OCI-M2 (cell line): ENCODE measurements around the gene DGKE.

ENCODE experiments used
- DNase-seq: peaks from one replicate; lab custom pipeline; 2025; ENCODE audit not compliant: unreplicated experiment; lab: John Stamatoyannopoulos, UW

The DGKE gene

DNA sequence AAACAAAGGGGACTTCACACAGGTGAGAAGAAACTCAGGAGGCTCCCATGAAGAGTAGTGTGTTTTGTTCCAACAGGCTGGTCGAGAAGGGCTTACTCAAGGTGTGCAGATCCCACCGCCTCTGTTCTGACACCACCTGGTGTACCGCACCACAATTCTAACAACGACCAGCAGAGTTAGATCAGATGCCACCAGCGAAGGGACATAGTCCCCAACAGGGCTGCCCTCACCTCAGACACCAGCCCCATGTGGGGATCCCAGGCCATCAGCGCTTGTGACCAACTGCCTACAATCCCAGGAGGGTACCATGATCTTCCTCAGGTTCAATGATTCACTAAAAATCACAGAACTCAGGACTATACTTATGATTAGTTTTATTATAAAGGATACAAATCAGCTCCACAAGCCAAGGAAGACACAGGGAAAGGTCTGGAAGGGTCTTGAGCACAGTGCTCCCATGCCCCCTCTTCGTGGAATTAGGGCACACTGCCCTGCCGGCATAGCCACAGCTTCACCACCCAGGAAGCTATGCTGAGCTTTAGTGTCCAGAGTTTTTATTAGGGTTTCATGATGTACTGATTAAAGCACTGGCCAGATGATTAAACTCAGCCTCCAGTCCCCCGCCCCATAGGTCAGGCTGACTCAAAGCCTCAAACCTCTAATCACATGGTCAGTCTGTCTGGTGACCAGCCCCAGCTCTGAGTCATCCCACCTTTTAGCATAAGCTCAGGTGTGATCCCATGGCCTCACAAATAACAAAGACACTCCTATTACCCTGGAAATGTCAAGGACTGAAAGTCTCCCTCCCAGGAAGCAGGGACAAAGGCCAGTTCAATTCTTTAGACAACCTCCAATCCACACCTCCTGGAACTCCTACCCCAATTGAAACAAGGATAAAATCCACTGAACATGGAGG, 53.9 kb downstream of the DGKE start:
- DNase-seq = no peak

DNA sequence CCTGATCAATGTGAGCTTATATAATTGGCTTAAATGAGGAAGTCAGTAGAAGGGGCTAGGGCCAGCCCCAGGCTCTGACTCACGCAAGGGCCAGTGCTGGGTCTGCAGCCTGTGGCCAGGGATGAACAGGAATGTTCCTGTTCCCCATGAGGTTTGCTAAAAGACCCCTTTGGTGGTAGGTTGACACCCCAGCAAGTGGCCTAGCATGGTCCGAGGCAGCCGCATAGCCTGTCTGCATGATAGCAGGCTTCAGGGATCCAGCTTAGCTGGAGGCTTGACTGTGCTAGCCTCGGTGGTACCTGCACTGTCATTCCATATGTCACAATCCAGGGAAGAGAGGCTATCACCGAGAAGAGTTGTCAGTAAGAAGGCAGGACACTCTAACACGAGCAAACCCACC, 56.4 kb downstream of the DGKE start:
- no peak for DNase-seq

DNA sequence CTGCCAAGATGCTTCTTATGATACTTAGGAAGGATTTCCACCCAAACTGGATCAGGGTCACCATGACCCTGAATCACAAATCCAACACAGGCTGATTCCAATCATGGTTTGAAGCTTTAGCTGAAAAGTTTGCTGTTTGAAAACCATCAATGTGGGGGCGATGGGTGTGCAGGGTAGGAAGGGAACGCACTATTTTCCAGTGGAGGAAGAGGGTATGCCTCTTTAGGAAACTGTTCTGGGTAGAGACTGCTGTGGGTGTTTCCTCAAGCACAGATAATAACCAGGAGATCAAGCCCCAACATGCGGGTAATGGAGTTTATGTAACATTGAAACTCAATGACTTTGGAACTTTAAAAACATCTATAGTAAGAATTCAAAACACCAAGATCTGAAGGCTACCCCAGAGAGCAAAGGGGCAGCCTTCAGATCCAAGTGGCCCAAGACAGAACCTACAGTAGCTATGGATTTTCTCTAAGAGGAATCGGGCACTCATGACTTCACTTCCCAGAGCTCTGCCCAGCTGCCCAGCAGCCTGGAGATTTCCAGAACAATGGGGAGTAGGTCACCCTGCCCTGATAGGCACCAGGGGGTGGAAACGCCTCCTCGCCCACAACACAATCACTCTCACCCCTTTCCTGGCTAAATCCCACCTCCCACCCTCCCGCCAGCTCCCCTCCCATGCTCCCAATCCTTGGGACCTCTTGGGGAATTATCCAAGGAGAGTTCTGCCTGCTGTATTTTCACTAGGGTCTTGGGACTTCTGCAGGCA, 57.1 kb downstream of the DGKE start:
- no peak for DNase-seq

DNA sequence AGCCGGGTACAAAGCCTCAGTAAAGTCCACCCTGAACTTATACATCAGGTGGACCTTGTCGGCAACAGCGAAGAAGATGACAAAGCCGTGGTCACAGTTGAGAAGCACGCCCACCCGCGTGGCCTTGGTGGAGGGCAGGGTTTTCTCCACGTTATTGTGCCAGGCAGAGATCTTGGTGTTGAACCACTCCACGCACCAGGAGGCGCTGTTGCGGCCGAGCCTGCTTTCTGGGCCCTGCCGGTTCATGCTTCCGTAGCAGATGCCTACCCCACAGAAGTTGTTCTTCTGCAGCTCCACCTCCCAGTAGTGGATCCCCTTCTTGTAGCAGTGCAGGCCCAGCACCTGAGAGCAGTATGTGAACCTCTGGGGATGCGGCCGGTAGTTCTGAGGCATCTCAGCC, 57.8 kb downstream of the DGKE start:
- no peak for DNase-seq

DNA sequence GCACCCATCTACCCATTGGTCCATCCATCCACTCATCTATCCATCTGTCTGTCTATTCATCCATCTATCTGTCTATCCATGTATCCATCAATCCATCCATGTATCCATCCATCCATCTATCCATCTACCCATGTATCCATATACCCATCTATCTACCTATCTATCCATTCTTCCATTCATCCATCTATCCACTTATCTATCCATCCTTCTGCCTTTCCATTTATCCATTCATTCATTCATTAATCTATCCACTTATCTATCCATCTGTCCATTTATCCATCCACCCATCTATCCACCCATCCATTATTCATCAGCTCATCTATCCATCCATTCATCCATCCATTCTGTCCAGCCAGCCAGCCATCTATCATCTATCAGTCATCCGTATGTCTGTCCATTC, 58.4 kb downstream of the DGKE start:
- no peak for DNase-seq

DNA sequence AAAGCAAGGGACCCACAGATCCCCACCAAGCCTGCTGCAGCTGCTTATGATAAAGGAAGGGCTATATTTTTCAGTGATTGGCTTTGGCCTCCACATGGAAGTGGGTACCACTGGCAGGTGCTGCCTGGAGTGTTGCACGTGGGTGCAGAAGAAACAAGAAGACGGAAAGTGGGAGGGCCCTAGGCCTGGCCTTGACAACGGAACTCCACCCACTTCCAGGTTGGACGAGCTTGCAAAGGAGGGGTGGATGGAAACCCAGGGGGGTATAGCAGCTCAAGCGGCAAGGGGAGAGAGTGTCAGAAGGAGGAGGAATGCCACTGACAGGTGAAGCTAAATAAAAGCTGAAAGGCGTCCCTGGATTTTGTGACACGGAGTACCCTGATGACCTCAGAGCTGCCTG, 59.6 kb downstream of the DGKE start:
- no peak for DNase-seq

DNA sequence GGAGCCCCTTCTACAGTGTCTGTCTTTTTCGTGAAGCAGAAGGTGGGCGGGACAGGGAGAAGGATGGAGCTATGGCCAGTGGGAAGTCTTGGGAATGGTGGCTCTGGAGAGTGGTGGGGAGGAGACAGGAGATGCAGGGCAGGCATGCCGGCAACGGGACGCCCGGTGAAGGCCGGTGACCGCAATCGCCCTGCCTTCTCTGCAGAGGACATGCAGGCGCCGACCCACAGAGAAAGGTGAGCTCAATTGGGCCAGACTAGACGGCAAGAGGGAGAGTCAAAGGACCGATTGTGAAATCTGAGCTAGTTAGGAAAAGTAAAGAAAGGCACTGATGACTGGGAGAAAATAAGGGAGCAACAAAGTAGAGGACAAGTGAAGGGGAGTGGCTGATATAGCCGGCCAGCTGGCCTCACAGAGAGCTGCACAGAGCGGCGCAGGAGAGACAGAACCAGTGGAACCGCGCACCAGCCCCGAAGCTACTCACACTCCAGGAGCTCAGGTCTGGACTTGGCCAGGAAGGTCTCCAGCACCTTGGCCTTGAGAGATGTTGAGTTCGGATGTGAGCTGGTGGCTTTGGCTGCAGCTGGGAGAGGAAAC, 61.0 kb downstream of the DGKE start:
- no peak for DNase-seq

DNA sequence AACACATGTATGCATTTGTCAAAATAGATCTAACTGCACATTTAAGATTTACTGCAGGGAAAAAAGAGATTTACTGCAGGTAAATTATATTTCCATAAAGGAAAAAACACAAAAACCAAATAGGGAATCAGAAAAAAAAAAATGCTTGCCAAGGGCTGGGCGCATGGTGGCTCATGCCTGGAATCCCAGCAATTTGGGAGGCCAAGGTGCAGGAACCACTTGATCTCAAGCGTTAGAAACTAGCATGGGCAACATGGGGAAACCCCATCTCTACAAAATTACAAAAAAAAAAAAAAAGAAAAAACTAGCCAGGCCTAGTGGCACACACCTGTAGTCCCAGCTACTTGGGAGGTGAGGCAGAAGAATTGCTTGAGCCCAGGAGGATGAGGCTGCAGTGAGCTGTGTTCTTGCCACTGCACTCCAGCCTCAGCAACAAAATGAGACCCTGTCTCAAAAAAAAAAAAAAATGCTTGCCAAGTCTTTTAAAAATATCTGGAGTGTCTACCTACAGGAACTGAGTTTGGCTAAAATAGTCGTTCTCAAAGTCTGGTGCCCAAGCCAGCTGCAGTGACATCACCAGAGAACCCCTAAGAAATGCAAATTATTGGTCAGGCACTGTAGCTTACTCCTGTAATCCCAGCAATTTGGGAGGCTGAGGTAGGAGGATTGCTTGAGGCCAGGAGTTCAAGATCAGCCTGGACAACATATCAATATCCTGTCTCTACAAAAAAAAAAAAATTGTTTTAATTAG, 62.4 kb downstream of the DGKE start:
- DNase-seq = no peak

DNA sequence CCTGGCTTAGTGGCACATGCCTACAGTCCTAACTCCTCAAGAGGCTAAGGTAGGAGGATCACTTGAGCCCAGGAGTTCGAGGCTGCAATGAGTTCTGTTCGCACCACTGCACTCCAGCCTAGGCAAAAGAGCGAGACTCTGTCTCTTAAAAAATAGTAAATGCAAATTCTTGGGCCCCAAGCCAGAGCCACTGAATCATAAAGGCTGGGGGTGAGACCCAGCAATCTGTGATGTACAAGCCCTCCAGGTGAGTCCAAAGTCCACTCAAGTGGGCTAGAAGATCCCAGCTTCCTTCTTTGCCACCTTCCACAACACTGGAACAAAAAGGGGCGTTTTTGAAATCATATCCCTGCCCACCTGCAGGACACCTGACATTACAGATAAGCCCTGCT, 63.0 kb downstream of the DGKE start:
- DNase-seq = no peak

DNA sequence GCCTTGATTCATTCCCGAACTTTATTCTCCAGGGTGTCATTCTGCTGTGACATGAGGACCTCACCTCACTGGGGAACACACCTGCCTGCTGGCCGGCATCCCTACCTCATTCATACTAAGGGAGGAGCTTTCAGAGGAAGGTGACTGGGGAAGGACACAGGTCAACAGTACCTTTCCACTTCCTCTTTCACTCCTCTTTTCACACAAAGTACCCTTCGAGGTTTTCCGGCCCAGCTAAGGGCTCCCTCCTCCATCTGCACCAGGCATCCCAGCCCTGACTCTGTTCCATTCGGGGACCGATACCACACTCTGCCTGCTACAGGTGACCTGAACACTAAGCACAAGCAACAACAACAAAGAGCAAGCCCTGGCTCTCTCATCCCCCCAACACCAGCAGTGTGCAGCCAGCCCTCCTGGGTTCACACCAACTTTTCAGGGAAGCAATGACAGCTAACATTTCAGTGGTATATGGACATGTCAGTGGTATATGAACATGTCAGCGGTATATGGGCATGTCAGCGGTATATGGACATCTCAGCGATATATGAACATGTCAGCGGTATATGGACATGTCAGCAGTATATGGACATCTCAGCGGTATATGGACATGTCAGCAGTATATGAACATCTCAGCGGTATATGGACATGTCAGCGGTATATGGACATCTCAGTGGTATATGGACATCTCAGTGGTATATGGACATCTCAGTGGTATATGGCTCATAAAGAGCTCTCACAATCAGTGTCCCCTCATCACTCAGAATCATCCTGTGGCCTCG, 63.9 kb downstream of the DGKE start:
- no peak for DNase-seq

DNA sequence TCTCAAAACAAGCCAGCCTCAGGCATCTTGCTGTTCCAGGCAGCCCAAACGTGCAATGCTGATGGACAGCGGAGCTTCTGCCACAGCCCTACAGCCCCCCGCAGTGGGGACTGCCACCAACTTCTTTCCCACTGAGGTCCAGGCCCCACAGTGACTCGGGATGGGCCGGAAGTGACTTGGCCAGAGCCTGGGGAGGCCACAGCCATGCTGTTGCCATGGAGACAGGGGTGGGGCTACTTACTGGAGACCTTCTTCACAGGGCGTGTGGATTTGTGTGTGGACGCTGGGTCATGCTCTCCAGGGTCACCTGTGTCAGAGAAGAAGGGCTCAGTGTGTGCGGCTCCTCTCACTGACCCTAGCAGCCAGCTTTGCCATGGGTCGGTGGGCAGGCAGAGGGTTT, 64.9 kb downstream of the DGKE start:
- DNase-seq = no peak

DNA sequence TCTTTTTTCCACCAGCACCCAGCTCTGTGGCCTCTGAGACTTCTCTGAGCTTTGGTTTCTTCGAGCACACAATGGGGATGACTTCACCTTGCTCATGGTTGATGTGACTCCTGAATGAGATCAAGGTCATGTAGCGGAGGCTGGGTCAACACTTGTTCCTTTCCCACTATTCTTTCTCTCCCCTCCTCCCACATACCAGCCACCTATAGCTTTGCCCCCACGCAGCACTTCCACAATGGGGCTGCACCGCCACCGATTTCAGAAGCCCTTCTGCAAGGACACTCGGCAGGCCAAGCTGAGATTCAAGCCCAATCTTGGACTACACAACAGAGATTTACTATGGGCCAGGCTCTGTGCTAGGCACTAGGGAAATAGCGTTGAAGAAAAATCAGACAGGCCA, 65.5 kb downstream of the DGKE start:
- DNase-seq = no peak

DNA sequence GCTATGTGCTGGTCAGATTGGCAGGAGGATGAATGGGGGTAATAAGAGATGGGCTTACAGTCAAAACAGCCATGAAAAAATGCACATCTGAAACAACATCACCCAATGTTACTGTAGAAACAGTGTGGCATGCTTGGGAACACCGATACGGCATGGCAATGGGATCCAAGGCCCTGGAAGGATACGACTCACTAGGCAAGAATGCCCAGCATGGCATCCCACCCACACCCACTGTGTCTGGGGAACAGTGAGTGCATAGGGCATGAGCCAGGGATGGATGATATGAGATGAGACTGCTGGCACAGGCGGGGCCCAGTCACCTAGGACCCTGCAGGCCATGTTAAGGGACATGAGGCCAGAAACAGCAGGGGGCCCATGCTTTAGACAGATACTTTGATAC, 68.4 kb downstream of the DGKE start:
- no peak for DNase-seq

DNA sequence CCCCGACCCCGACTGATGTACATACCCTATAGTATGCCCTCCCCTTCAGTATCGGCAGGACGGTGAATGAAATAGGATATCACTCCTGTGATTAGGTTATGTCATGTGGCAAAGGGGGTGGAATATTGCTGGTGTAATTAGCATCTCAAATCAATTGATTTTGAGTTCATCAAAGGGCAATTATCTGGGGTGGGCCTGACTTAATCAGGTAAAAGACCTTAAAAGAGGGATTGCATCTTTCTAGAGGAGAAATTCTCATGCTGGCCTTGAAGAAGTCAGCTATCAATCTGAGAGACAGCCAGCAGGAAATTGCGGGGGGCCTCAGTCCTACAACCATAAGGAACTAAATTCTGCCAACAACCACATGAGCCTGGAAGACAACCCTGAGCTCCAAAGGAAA, 69.6 kb downstream of the DGKE start:
- no peak for DNase-seq

DNA sequence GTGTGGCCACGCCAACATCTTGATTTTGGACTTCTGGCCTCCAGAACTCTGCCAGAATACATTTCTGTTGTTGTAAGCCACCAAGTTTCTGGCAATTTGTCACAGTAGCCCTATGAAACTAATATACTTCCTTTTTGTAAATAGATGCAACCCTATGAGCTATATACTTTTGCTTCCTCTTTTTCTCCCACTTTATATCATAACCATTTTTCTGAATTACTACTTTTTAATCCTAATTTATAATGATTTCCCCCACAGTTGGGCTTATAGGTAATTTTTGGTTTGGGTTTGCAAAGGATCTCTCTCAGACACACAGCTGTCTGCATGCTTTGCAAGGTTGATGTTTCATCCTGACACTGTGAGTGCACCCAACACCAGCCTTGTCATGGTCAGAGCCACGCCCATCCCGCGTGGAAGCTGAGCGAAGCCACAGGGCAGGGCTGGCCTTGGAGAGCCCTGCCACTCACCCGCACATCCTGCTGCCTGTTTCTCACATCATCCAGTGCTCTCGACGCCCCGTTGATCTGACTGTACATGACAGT, 74.1 kb downstream of the DGKE start:
- no peak for DNase-seq

DNA sequence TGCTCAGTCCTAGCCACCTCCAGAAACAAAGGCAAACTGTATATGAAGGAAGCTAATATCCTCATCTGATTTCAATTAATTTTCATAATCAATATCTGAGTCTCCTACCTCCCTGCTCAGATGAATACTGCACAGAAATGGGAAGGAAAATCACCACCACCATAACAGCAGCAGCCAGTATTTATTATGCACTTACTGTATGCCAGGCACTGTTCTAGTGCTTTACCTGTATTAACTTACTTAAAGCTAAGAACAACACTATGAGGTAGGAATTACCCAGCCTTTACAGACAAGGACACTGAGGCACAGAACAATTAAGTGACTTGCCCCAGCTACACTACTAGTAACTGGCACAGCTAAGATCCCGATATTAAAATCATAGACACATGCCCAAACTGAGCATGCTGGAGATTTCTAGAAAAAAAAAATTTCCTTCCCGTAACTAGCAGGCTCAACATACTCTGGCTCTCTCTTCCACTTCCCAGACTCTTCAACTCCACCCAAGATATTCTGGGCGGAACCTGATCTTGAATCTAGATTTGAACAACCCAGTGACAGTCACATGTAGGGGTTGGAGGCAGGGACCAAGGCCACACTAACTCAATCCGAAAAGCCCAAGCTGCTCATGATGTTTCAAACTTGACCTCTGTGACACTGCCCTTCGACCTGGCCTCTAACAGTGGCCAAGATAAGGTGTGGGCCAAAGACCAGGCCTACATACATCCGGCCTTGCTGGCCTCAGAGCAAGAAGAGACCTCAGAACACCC, 76.0 kb downstream of the DGKE start:
- no peak for DNase-seq

DNA sequence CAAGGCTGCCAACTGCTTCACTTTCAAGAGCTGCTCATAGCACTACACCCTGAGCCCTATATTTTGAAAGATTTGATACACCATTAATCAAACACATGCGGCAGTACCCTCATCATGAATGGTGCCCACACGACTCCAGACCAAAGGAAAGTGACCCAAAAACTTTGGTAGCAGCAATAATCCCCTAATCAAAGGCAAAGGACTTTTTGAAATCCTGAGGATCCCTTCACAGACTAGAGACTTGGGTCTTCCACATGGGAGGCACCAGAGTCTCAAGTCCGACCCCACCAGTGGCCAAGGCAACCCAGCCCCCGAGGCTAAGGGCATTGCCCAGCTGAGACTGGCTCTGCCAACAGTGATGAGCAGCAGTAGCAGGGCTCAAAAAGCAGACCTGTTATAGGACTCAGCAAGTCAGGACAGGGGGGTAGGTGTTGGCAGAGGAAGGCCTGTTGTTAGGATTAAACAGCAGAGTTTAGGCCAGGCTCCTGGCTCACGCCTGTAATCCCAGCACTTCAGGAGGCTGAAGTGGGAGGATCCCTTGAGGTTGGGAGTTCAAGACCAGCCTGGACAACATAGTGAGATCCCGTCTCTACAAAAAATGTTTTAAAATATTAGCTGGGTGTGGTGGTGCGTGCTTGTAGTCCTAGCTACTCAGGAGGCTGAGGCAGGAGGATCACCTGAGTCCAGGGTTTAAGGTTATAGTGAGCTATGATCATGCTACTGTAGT, 76.7 kb downstream of the DGKE start:
- no peak for DNase-seq

DNA sequence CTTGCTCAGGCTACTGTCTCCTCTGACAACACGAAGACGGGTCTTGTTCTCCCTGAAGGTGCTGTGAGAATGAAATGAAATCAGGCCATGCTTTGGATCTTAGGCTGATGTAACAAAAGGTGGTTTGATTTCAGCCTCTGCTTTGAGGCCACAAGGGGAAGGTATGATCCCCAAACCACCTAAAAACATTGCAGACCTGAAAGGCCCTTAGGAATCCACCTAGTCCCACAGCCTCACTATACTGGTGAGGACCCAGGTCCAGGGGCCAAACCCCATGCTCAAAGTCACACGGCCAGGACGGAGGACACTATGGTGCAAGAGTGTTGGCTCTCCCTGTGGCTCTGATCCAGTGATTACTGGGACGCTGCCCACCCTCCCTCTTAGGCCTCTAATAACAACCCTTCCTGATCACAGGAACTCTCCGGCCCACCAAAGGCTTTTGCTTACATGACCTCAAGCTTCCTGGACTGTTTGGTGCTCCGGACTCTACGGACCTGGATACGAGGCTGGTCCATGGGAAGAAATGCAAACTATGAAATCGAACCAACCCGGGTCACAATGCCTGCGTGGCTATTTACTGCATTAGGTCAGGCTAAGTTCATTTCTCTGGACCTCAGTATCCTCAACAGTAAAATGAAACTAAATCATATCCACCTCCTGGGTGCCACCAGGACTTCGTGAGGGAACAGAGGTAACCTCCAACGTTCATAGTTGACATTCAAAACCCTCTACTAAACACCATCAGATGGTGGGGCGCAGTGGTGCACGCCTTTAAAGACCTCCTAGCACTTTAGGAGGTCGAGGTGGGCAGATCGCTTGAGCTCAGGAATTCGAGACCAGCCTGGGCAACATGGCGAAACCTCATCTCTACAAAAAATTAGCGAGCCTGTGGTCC, 78.4 kb downstream of the DGKE start:
- DNase-seq = no peak
